Activated T-cell treated with anti-CD3 and anti-CD28 coated beads, Interleukin-2, amount 50 U/mL, for 1 hour (primary cell): Measurements from ENCODE around the gene GPR161.
"Not testable (repeated sequence)": the region's sequence is repeated elsewhere in the genome, so short reads cannot be mapped to it uniquely, and the experiment has no call there.

Experiments used
- DNase-seq: peaks from one replicate; pipeline ENCODE4 v3.0.0-alpha.2; 2020

GPR161 gene

GRCh38 chr1:168084396-168085231 lies 52.1 kb downstream of the GPR161 start:
- peak; percentile 69 for DNase-seq

- DNase-seq: no peak
Observed at GRCh38 chr1:168083456-168084325, 53.0 kb downstream of the GPR161 start.

GRCh38 chr1:168082008-168082876 lies 54.5 kb downstream of the GPR161 start:
- DNase-seq: peak; percentile 62

- DNase-seq: no peak
Observed at GRCh38 chr1:168081373-168082007, 55.2 kb downstream of the GPR161 start.

GRCh38 chr1:168079761-168080160 lies 57.0 kb downstream of the GPR161 start:
- DNase-seq: no peak

- no peak for DNase-seq
Observed at GRCh38 chr1:168069384-168069783, 67.3 kb downstream of the GPR161 start.

GRCh38 chr1:168065506-168065905 lies 71.2 kb downstream of the GPR161 start:
- no peak for DNase-seq

- DNase-seq: no peak
Observed at GRCh38 chr1:168064216-168064615, 72.5 kb downstream of the GPR161 start.

GRCh38 chr1:168057921-168058320 lies 78.8 kb downstream of the GPR161 start:
- no peak for DNase-seq

- DNase-seq: no peak
Observed at GRCh38 chr1:168057355-168057754, 79.4 kb downstream of the GPR161 start.

GRCh38 chr1:168056152-168056551 lies 80.6 kb downstream of the GPR161 start:
- not testable (repeated sequence) for DNase-seq

- DNase-seq: no peak
Observed at GRCh38 chr1:168054117-168054516, 82.6 kb downstream of the GPR161 start.

- no peak for DNase-seq
Observed at GRCh38 chr1:168053681-168054080, 83.0 kb downstream of the GPR161 start.

GRCh38 chr1:168050880-168051279 lies 85.8 kb downstream of the GPR161 start:
- no peak for DNase-seq

- DNase-seq: no peak
Observed at GRCh38 chr1:168050307-168050706, 86.4 kb downstream of the GPR161 start.

GRCh38 chr1:168045311-168045710 lies 91.4 kb downstream of the GPR161 start:
- no peak for DNase-seq

GRCh38 chr1:168042362-168042761 lies 94.4 kb downstream of the GPR161 start:
- DNase-seq: no peak

GRCh38 chr1:168035345-168035744 lies 101.4 kb downstream of the GPR161 start:
- DNase-seq: no peak

GRCh38 chr1:168032029-168032428 lies 104.7 kb downstream of the GPR161 start:
- no peak for DNase-seq

- no peak for DNase-seq
Observed at GRCh38 chr1:168031627-168032026, 105.1 kb downstream of the GPR161 start.

GRCh38 chr1:168031198-168031597 lies 105.5 kb downstream of the GPR161 start:
- no peak for DNase-seq
